Spleen (tissue), 11 donors: Measurements from ENCODE around the gene CREB3L2. TPM values are rescaled to one million over a fixed set of nuclear protein-coding genes. Genes with fewer than 3 reads are reported as not detected.
A peak's percentile ranks its signal among the peaks of the same experiment; 100 is the strongest.

Experiments used
- DNase-seq: peaks from one replicate; pipeline ENCODE4 v3.0.0-alpha.2; 2020
- H3K27ac ChIP-seq, 8 donors: fragments of 200-600 bp; sonication (generic) in 7 of 8; 1 replicate in 4 of 8; 2 replicates in 4 of 8; pipeline versions ENCODE4 v1.5.0 to v1.8.0; 2016 to 2021; ENCODE audit warnings: inconsistent platforms in 4 of 8, mild to moderate bottlenecking in 4 of 8, moderate library complexity in 1 of 8
- H3K27me3 ChIP-seq, 7 donors: fragments of 200-600 bp; sonication (generic) in 6 of 7; replicated peaks in 1 of 7; 1 replicate in 4 of 7; 2 replicates in 3 of 7; pipeline versions ENCODE4 v1.5.0 to v1.8.0; 2016 to 2021; ENCODE audit warnings: inconsistent platforms in 3 of 7, mild to moderate bottlenecking in 1 of 7
- H3K36me3 ChIP-seq, 6 donors: fragments of 200-600 bp; sonication (generic) in 5 of 6; 1 replicate in 4 of 6; 2 replicates in 2 of 6; pipeline versions ENCODE4 v1.5.0 to v1.8.0; 2016 to 2021; ENCODE audit warnings: inconsistent platforms in 2 of 6
- H3K4me1 ChIP-seq, 6 donors: fragments of 200-600 bp; sonication (generic) in 5 of 6; 1 replicate in 3 of 6; 2 replicates in 3 of 6; pipeline versions ENCODE4 v1.5.0 to v1.8.0; 2016 to 2021; ENCODE audit warnings: inconsistent platforms in 3 of 6
- H3K4me3 ChIP-seq, 8 donors: fragments of 200-600 bp; sonication (generic) in 7 of 8; 1 replicate in 4 of 8; 2 replicates in 4 of 8; pipeline versions ENCODE4 v1.5.0 to v1.8.0; 2016 to 2021; ENCODE audit warnings: inconsistent platforms in 4 of 8, mild to moderate bottlenecking in 4 of 8, moderate library complexity in 2 of 8
- H3K9me3 ChIP-seq, 8 donors: fragments of 200-600 bp; sonication (generic) in 7 of 8; 1 replicate in 4 of 8; 2 replicates in 4 of 8; pipeline versions ENCODE4 v1.5.0 to v1.8.0; 2016 to 2021; ENCODE audit warnings: inconsistent platforms in 4 of 8
- POLR2A ChIP-seq, 3 donors: fragments of 450-650 bp; IDR thresholded peaks; one replicate each; pipeline ENCODE4 v1.5.1; 2017; ENCODE audit warnings: antibody characterized with exemption in 3 of 3, mild to moderate bottlenecking in 1 of 3
- POLR2AphosphoS5 ChIP-seq, 3 donors: sonication (generic); formaldehyde crosslinking; IDR thresholded peaks; one replicate each; pipeline ENCODE4 v1.5.1; 2017; ENCODE audit warnings: antibody characterized with exemption in 3 of 3
- WGBS, 5 donors: extraction: QIAGEN DNeasy Blood & Tissue Kit in 3 of 5; methylation state at CpG; one replicate each; pipeline versions ENCODE4 v1.1.5 to v1.1.7; 2013 to 2018; 5-methylcytosine and 5-hydroxymethylcytosine counted together
- intact Hi-C: fragments of 100-400 bp; cut with DNase I; formaldehyde crosslinking; loops from one replicate; pipeline ENCODE4 v1.15.0; 2023; ENCODE audit warnings: low total_unique reads
- polyA plus RNA-seq, 3 donors: library from polyadenylated mRNA; stranded (reverse); fragments of 200-250 nt; gene quantifications; one replicate each; pipeline ENCODE4 v1.2.1, GENCODE V29; 2013
- total RNA-seq, 7 donors: library from RNA; depleted of rRNA in 3 of 7; stranded (reverse); fragments of >200 nt in 3 of 7; fragmentation: NEBNext Ultra II Directional in 4 of 7; extraction: Animal tissue kit (Norgen Biotek cat#: 25700) in 4 of 7; gene quantifications; one replicate each; pipeline versions ENCODE4 v1.1.0 to v1.2.1, GENCODE V29; 2016 to 2021
- TF ChIP-seq, protein P1 (sequence below), 11 experiments: fragments of 200-600 bp in 7 of 11; fragments of 450-650 bp in 4 of 11; sonication (generic) in 4 of 11; IDR thresholded peaks in 8 of 11; conservative IDR thresholded peaks in 3 of 11; 1 replicate in 7 of 11; 2 replicates in 4 of 11; pipeline versions ENCODE4 v1.4.0 to v1.8.0; 2016 to 2021; ENCODE audit warnings: antibody characterized with exemption in 11 of 11, inconsistent platforms in 4 of 11, mild to moderate bottlenecking in 1 of 11
- donor health status: healthy with polysubstance abuse.
- donor health status: DM: no; HTN: no; CAD: no; lungs with moderate emphysema.
- donor health status: DM: no; HTN: no; CAD: no.
- donor health status: Bipolar disorder and iron deficiency.
- donor health status: healthy.
- donor health status: DM: no; HTN: no; CAD: no.
- donor health status: DM: yes; HTN: yes; CAD: no.

CREB3L2 gene
- total and polyA plus RNA-seq, 10 donors, result 3.5 to 68.4 (median 42.4) TPM

DNA sequence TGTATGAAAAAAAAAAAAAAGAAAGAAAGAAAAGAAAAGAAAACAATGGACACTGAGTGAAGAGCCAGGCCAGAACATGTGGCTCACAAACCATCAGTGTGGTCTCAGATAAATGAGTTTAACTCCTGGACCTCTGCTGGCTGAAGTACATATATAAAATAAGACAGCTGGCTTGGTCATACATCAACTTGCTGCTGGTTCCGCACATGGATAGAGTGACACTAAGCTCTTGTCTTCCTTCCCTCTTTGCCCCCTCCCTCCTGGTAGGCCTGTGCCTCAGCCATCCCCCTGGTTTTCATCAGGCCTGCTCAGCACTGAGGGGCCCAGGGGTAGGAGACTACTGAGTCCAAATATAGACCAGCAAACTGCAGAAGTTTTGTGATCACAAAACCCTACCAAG lies 97.1 kb downstream of the CREB3L2 start:
- DNase-seq, result no peak
- 63 to 83% (median 72%) methylated on average over 1 of the region's 1 CpG for WGBS, 5 donors
- Histone ChIP-seq H3K4me3 (no peak overlapping the region), H3K4me1 (peaks cover 8 to 13% (median 9%) of the 10 kb centered on the region in 6 donors), H3K9me3 (no peaks in the 10 kb centered on the region), H3K27me3 (no peaks in the 10 kb centered on the region), H3K27ac (no peak overlapping the region), H3K36me3 (peaks cover 0 to 100% (median 55%) of the 10 kb centered on the region in 6 donors)
- TF ChIP-seq, protein P1, sequence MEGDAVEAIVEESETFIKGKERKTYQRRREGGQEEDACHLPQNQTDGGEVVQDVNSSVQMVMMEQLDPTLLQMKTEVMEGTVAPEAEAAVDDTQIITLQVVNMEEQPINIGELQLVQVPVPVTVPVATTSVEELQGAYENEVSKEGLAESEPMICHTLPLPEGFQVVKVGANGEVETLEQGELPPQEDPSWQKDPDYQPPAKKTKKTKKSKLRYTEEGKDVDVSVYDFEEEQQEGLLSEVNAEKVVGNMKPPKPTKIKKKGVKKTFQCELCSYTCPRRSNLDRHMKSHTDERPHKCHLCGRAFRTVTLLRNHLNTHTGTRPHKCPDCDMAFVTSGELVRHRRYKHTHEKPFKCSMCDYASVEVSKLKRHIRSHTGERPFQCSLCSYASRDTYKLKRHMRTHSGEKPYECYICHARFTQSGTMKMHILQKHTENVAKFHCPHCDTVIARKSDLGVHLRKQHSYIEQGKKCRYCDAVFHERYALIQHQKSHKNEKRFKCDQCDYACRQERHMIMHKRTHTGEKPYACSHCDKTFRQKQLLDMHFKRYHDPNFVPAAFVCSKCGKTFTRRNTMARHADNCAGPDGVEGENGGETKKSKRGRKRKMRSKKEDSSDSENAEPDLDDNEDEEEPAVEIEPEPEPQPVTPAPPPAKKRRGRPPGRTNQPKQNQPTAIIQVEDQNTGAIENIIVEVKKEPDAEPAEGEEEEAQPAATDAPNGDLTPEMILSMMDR (IDR thresholded peaks at IDR 0.05 in 8 of 11, conservative IDR thresholded peaks at IDR 0.05 in 3 of 11), result no peak
- no peak for TF ChIP-seq POLR2AphosphoS5 (IDR thresholded peaks at IDR 0.05)
- TF ChIP-seq POLR2A (IDR thresholded peaks at IDR 0.05), result no peak
- intact Hi-C loops, result loop anchor here (2.0 kb wide), 1 partner anchor 104 kb away; no protein-coding TSS in a partner anchor

DNA sequence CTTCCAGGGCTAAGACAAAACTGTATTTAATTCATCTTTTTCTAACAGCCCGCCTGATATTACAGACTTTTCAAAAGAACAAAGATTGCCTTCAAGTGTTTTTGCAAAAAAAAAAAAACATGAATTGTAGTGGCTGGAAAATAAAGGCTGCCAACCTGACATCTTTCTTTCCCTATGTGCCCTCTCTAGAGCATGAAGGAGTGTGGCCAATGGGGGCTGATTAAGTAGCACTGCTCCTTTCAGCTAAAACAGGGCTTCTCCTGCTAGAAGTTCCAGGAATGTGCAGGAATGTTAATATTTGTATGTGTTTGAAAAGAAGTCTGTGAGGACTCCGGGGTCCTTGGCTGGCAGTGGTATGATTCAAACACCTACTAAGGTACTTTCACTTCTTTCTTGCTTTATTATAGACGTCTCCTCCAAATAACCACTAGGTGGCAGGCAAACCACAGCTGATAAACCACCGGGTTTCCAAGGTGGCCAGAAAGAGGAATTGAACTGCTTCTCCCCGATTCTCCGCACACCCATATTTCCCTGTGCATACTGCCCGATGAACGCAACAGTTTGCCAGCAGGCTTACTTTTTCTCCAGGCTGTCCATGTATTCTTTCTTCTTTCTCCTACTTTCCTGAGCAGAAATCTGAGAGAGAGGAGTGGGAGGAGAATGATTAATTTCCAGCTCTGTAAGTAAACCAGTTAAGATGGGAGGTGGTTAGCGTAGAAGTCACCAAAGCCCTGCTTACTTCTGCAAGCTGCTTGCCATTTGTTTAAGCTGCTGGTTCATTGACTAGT lies 98.3 kb downstream of the CREB3L2 start:
- TF ChIP-seq POLR2A (IDR thresholded peaks at IDR 0.05) (no peak), POLR2AphosphoS5 (IDR thresholded peaks at IDR 0.05) (peak in 1 of 3 donors; percentile 30)
- TF ChIP-seq, protein P1 (IDR thresholded peaks at IDR 0.05 in 8 of 11, conservative IDR thresholded peaks at IDR 0.05 in 3 of 11), result peak; percentile 58 to 89 (median 81)
- DNase-seq, result peak; percentile 78
- Histone ChIP-seq H3K27ac (peak overlapping the region in 1 of 8 donors; percentile 21), H3K9me3 (no peaks in the 10 kb centered on the region), H3K4me1 (peaks cover 15 to 26% (median 21%) of the 10 kb centered on the region in 6 donors), H3K27me3 (no peaks in the 10 kb centered on the region), H3K36me3 (peaks cover 0 to 94% (median 52%) of the 10 kb centered on the region in 6 donors), H3K4me3 (no peak overlapping the region)
- WGBS, 5 donors, result 26 to 27% (median 26%) methylated on average over 9 of the region's 9 CpGs
- intact Hi-C loops, result loop anchor here (2.0 kb wide), 1 partner anchor 105 kb away; no protein-coding TSS in a partner anchor

DNA sequence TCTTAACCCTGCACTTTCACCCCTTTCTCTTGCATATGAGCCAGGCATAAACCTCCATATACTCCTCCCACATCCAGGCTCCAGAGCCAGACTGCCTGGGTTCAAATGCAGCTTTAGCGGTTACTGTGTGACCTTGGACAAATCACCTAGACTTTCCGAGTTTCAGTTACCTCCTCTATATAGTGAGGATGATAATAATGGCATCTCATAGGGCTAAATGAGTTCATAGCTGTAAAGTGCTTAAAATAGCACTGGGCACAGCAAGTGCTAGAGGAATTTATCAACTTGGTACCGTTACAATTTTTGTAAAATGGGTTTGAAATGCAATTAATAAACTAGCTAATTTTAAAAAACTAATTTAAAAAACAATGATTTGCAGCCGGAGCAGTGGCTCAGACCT lies 101.7 kb downstream of the CREB3L2 start:
- H3K27ac ChIP-seq, result no peak overlapping the region
- TF ChIP-seq, protein P1 (IDR thresholded peaks at IDR 0.05 in 8 of 11, conservative IDR thresholded peaks at IDR 0.05 in 3 of 11), result no peak
- TF ChIP-seq POLR2A (IDR thresholded peaks at IDR 0.05) (no peak), POLR2AphosphoS5 (IDR thresholded peaks at IDR 0.05) (no peak)
- H3K4me1 ChIP-seq, result peaks cover 15 to 35% (median 26%) of the 10 kb centered on the region in 6 donors
- DNase-seq, result no peak
- no peaks in the 10 kb centered on the region for H3K9me3 ChIP-seq
- H3K27me3 ChIP-seq, result no peaks in the 10 kb centered on the region
- intact Hi-C loops, result no loop called here
- peaks cover 0 to 90% (median 33%) of the 10 kb centered on the region in 6 donors for H3K36me3 ChIP-seq
- H3K4me3 ChIP-seq, result no peak overlapping the region
- WGBS, 5 donors, result 82 to 95% (median 90%) methylated on average over 4 of the region's 4 CpGs
